Colonic mucosa (tissue), 4 donors: ENCODE data around the gene GPC6. TPM values are rescaled to one million over a fixed set of nuclear protein-coding genes. Genes with fewer than 3 reads are reported as not detected.

Experiments used
- DNase-seq: peaks from one replicate; pipeline ENCODE4 v3.0.0-alpha.2; 2020
- H3K27ac ChIP-seq: fragments of 200-600 bp; one replicate; pipeline ENCODE4 v1.8.0; 2021
- H3K27me3 ChIP-seq: fragments of 200-600 bp; one replicate; pipeline ENCODE4 v1.8.0; 2021
- H3K36me3 ChIP-seq: fragments of 200-600 bp; one replicate; pipeline ENCODE4 v1.8.0; 2021
- H3K4me1 ChIP-seq: fragments of 200-600 bp; one replicate; pipeline ENCODE4 v1.8.0; 2021; ENCODE audit warnings: mild to moderate bottlenecking
- H3K4me3 ChIP-seq: fragments of 200-600 bp; one replicate; pipeline ENCODE4 v1.8.0; 2021
- H3K9ac ChIP-seq, 2 donors: one replicate each; pipeline ENCODE4 v1.7.0; 2013; ENCODE audit warnings: control low read depth in 2 of 2, low read depth in 2 of 2, low read length in 2 of 2
- H3K9me3 ChIP-seq: fragments of 200-600 bp; one replicate; pipeline ENCODE4 v1.8.0; 2021
- intact Hi-C: fragments of 100-400 bp; cut with DNase I; formaldehyde crosslinking; loops from one replicate; pipeline ENCODE4 v1.14.1; 2022
- total RNA-seq, 2 donors: library from RNA; stranded (reverse); fragmentation: NEBNext Ultra II Directional in 1 of 2; extraction: Animal tissue kit (Norgen Biotek cat#: 25700) in 1 of 2; gene quantifications; one replicate each; pipeline ENCODE4 v1.2.1, GENCODE V29; 2021
- TF ChIP-seq, protein P1 (sequence below): fragments of 200-600 bp; IDR thresholded peaks from one replicate; pipeline ENCODE4 v1.8.0; 2022; ENCODE audit warnings: antibody characterized with exemption, mild to moderate bottlenecking
- donor health status: healthy.
- donor health status: DM: no; HTN: no; CAD: no.
- donor health status: DM: no; HTN: no; CAD: no.

Gene GPC6
- total RNA-seq, 2 donors from 2014 or later: 2.3 to 4.0 TPM

DNA sequence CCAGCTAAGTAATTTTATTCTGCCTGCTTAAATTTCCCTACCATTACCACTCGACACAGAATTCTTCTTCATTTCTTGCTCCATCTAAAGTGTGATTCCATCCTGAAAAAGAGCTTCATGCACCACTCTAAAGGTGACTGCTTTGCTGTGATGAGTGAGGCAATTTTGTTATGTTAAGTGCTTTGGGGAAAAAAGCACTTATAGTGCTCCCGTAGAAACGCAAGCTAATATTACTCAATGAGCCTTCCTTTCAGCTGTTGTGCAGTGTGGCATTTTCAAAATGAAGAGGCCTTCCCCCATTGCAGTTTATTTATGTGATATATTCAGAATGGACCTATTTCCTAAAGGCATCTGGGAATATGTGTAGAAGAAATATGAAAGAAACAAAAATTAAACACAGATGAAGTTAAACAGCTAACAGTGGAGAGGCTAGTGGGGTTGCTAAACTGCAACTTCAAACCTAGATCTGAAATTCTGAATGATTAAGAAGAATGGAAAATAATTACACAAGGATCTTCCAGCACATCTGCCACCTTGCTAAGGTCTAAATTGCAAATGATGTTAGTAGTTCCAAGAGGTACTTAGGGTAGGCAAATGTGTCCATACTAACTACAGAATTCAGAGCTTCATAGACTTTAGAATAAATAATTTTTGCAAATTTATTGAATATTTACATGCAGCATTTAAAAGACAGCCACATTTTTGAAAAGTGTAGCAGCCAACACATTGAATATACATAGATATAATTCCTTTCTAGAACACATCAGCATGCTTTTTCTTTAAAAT is 1041.2 kb downstream of the GPC6 start:
- H3K36me3 ChIP-seq: no peaks in the 10 kb centered on the region
- H3K9ac ChIP-seq: no peak overlapping the region
- TF ChIP-seq, protein P1, sequence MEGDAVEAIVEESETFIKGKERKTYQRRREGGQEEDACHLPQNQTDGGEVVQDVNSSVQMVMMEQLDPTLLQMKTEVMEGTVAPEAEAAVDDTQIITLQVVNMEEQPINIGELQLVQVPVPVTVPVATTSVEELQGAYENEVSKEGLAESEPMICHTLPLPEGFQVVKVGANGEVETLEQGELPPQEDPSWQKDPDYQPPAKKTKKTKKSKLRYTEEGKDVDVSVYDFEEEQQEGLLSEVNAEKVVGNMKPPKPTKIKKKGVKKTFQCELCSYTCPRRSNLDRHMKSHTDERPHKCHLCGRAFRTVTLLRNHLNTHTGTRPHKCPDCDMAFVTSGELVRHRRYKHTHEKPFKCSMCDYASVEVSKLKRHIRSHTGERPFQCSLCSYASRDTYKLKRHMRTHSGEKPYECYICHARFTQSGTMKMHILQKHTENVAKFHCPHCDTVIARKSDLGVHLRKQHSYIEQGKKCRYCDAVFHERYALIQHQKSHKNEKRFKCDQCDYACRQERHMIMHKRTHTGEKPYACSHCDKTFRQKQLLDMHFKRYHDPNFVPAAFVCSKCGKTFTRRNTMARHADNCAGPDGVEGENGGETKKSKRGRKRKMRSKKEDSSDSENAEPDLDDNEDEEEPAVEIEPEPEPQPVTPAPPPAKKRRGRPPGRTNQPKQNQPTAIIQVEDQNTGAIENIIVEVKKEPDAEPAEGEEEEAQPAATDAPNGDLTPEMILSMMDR: no peak
- no peak for DNase-seq
- no peaks in the 10 kb centered on the region for H3K4me1 ChIP-seq
- intact Hi-C loops: no loop called here
- no peak overlapping the region for H3K27ac ChIP-seq
- H3K9me3 ChIP-seq: no peaks in the 10 kb centered on the region
- no peaks in the 10 kb centered on the region for H3K27me3 ChIP-seq
- no peak overlapping the region for H3K4me3 ChIP-seq

DNA sequence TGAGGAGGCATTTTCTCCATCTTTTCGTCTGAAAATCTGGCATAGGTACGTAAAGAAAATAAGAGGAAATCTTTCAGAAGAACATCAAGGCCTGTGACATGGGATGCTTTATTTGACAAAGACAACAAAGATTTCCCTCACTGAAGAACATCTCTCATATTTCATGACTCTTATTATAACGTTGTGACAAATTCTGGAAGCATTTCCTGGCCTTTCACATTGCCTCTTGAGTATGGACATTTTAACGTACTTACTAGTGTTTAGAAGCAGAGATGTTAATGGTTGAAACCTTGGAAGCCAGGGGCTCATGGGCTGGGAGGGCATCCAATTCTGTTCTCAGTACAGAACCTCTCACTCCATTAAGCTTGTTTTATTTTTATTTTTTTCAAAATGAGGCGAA is 1042.1 kb downstream of the GPC6 start:
- Histone ChIP-seq H3K9me3 (no peaks in the 10 kb centered on the region), H3K27me3 (no peaks in the 10 kb centered on the region), H3K36me3 (no peaks in the 10 kb centered on the region), H3K9ac (no peak overlapping the region), H3K4me3 (no peak overlapping the region), H3K27ac (no peak overlapping the region), H3K4me1 (no peaks in the 10 kb centered on the region)
- TF ChIP-seq, protein P1: no peak
- DNase-seq: no peak
- intact Hi-C loops: no loop called here

DNA sequence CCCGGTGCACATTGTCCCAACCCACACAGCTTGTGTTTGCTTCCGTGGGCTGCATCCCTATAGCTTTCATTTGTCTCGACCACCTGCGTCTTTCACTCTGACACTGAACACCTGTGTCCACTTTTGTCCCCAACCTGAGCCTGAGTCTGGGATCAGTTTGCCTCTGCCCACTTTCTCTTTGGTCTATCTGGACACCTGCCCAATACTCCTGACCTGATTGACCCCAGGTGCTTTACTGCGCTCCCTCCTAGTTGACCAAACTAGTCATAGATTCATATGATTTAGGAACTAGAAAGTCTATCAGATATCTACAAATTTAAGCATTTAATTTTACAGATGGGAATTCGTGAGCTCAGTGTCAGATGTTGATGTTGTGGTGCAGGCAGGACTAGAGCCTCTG is 1043.0 kb downstream of the GPC6 start:
- H3K36me3 ChIP-seq: no peaks in the 10 kb centered on the region
- no peaks in the 10 kb centered on the region for H3K9me3 ChIP-seq
- no peak overlapping the region for H3K27ac ChIP-seq
- TF ChIP-seq, protein P1: no peak
- H3K4me1 ChIP-seq: no peaks in the 10 kb centered on the region
- no peak overlapping the region for H3K4me3 ChIP-seq
- intact Hi-C loops: no loop called here
- H3K9ac ChIP-seq: no peak overlapping the region
- no peaks in the 10 kb centered on the region for H3K27me3 ChIP-seq
- DNase-seq: no peak

DNA sequence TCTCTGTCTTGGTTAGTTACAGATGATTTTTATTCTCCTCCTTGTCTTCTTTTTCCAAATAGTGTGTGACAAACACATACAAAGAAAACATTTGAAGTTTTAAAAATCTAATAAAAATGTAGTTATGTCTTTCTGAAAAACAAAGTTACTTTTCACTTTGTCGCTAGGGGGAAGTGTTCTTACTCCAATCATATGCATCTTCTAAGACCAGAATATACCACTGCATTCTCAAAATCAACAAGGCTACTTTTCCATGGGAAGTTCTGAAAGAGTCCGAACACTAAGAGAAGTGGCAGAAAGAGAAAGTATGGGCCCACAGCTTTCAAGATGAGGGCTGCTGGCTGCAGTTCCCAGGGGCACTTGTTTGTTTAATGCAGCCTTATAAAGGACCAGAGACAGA is 1043.9 kb downstream of the GPC6 start:
- no peak for DNase-seq
- no peaks in the 10 kb centered on the region for H3K27me3 ChIP-seq
- TF ChIP-seq, protein P1: no peak
- no peaks in the 10 kb centered on the region for H3K9me3 ChIP-seq
- intact Hi-C loops: no loop called here
- H3K4me1 ChIP-seq: no peaks in the 10 kb centered on the region
- no peak overlapping the region for H3K27ac ChIP-seq
- no peak overlapping the region for H3K4me3 ChIP-seq
- H3K9ac ChIP-seq: no peak overlapping the region
- H3K36me3 ChIP-seq: no peaks in the 10 kb centered on the region

DNA sequence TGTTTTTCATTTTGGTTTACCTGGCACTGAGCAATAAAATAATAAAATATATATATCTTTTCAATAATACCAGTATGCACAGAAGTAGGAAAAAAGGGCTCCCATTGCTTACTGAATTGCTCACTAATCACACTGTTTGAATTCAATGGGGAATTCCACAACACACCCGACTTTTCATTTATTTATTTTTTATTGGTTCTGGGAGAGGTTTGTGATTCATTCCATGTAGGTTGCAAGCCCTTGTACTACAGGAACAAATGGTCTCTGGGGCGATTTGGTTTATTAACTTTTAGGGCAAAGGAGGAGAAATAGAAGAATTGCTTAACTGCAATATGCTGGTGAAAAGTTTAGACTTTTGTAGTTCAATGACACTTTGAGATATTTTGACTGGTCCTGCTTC is 1045.4 kb downstream of the GPC6 start:
- Histone ChIP-seq H3K4me3 (no peak overlapping the region), H3K9me3 (no peaks in the 10 kb centered on the region), H3K27ac (no peak overlapping the region), H3K4me1 (no peaks in the 10 kb centered on the region), H3K36me3 (no peaks in the 10 kb centered on the region), H3K9ac (no peak overlapping the region), H3K27me3 (no peaks in the 10 kb centered on the region)
- intact Hi-C loops: no loop called here
- DNase-seq: no peak
- TF ChIP-seq, protein P1: no peak
